GM11168 (cell line): ENCODE measurements around the gene CA5B.
"Not testable (repeated sequence)": the region's sequence is repeated elsewhere in the genome, so short reads cannot be mapped to it uniquely, and the experiment has no call there.

ENCODE experiments used
- in situ Hi-C: fragments of 300-500 bp; cut with MboI; formaldehyde crosslinking; loops from one replicate; pipeline ENCODE4 v1.12.0; 2022; ENCODE audit warnings: low sequenced_read_pairs; ENCODE audit not compliant: unreplicated experiment

The CA5B gene

GRCh38 chrX:15747626-15748173, 9.6 kb downstream of the CA5B start:
- in situ Hi-C loops, result no loop called here

- in situ Hi-C loops, result no loop called here
Measured at GRCh38 chrX:15748841-15749240, 10.8 kb downstream of the CA5B start.

- in situ Hi-C loops, result no loop called here
Measured at GRCh38 chrX:15749642-15750610, 11.9 kb downstream of the CA5B start.

- in situ Hi-C loops, result no loop called here
Measured at GRCh38 chrX:15750611-15751154, 12.6 kb downstream of the CA5B start.

GRCh38 chrX:15751155-15751819, 13.2 kb downstream of the CA5B start:
- in situ Hi-C loops, result no loop called here

- in situ Hi-C loops, result no loop called here
Measured at GRCh38 chrX:15755091-15755490, 17.0 kb downstream of the CA5B start.

GRCh38 chrX:15758140-15758539, 20.1 kb downstream of the CA5B start:
- in situ Hi-C loops, result no loop called here

GRCh38 chrX:15759886-15760285, 21.8 kb downstream of the CA5B start:
- in situ Hi-C loops, result not testable (repeated sequence)

- in situ Hi-C loops, result no loop called here
Measured at GRCh38 chrX:15761564-15762191, 23.6 kb downstream of the CA5B start.

GRCh38 chrX:15769300-15769954, 31.4 kb downstream of the CA5B start:
- in situ Hi-C loops, result no loop called here

GRCh38 chrX:15781961-15782699, 44.1 kb downstream of the CA5B start:
- in situ Hi-C loops, result no loop called here

- in situ Hi-C loops, result no loop called here
Measured at GRCh38 chrX:15785176-15785750, 47.2 kb downstream of the CA5B start.

- in situ Hi-C loops, result no loop called here
Measured at GRCh38 chrX:15786915-15787314, 48.8 kb downstream of the CA5B start.

- in situ Hi-C loops, result no loop called here
Measured at GRCh38 chrX:15789979-15790768, 52.1 kb downstream of the CA5B start, which contains the start of gene ZRSR2. TSS of gene ZRSR2 (plus strand) at chrX:15790484. CDS start at chrX:15790496, 12 bp downstream.

GRCh38 chrX:15790769-15791290, 52.8 kb downstream of the CA5B start:
- in situ Hi-C loops, result no loop called here

- in situ Hi-C loops, result no loop called here
Measured at GRCh38 chrX:15797707-15798106, 59.6 kb downstream of the CA5B start.

GRCh38 chrX:15804563-15804962, 66.5 kb downstream of the CA5B start:
- in situ Hi-C loops, result no loop called here

GRCh38 chrX:15808254-15808653, 70.2 kb downstream of the CA5B start:
- in situ Hi-C loops, result no loop called here
